ENCODE results near the gene POM121C.
"Not testable (repeated sequence)": the region's sequence is repeated elsewhere in the genome, so short reads cannot be mapped to it uniquely, and the experiment has no call there.

DNA sequence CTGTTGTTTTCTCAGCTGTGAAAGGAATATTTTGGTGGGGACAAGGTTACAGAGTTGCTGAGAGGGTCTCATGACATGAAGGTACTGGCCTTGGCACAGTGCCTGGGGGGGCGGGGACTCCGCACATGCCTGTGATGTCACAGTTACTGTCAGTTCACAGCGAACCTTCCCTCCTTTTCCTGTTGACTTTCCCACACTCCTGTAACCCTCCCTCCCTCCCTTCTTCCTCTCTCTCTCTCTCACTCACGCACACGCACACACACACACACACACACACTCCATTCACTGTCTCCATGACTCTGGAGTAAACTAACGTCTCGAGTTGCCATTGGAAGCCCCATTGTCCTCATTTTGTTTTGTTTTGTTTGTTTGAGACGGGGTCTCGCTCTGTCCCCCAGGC lies 118.8 kb downstream of the POM121C start:
- TF ChIP-seq, protein P1, sequence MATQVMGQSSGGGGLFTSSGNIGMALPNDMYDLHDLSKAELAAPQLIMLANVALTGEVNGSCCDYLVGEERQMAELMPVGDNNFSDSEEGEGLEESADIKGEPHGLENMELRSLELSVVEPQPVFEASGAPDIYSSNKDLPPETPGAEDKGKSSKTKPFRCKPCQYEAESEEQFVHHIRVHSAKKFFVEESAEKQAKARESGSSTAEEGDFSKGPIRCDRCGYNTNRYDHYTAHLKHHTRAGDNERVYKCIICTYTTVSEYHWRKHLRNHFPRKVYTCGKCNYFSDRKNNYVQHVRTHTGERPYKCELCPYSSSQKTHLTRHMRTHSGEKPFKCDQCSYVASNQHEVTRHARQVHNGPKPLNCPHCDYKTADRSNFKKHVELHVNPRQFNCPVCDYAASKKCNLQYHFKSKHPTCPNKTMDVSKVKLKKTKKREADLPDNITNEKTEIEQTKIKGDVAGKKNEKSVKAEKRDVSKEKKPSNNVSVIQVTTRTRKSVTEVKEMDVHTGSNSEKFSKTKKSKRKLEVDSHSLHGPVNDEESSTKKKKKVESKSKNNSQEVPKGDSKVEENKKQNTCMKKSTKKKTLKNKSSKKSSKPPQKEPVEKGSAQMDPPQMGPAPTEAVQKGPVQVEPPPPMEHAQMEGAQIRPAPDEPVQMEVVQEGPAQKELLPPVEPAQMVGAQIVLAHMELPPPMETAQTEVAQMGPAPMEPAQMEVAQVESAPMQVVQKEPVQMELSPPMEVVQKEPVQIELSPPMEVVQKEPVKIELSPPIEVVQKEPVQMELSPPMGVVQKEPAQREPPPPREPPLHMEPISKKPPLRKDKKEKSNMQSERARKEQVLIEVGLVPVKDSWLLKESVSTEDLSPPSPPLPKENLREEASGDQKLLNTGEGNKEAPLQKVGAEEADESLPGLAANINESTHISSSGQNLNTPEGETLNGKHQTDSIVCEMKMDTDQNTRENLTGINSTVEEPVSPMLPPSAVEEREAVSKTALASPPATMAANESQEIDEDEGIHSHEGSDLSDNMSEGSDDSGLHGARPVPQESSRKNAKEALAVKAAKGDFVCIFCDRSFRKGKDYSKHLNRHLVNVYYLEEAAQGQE (IDR thresholded peaks at IDR 0.05; ENCODE audit: unreplicated experiment) = not testable (repeated sequence)
- TF ChIP-seq, protein P2, sequence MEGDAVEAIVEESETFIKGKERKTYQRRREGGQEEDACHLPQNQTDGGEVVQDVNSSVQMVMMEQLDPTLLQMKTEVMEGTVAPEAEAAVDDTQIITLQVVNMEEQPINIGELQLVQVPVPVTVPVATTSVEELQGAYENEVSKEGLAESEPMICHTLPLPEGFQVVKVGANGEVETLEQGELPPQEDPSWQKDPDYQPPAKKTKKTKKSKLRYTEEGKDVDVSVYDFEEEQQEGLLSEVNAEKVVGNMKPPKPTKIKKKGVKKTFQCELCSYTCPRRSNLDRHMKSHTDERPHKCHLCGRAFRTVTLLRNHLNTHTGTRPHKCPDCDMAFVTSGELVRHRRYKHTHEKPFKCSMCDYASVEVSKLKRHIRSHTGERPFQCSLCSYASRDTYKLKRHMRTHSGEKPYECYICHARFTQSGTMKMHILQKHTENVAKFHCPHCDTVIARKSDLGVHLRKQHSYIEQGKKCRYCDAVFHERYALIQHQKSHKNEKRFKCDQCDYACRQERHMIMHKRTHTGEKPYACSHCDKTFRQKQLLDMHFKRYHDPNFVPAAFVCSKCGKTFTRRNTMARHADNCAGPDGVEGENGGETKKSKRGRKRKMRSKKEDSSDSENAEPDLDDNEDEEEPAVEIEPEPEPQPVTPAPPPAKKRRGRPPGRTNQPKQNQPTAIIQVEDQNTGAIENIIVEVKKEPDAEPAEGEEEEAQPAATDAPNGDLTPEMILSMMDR (conservative IDR thresholded peaks at IDR 0.05; ENCODE audit: low read depth in 2 of 2) = not testable (repeated sequence)
- not testable (repeated sequence) for TF ChIP-seq POLR2AphosphoS5 (IDR thresholded peaks at IDR 0.05; ENCODE audit: low read depth); EZH2phosphoT487 (IDR thresholded peaks at IDR 0.05; ENCODE audit: unreplicated experiment); EZH2 (IDR thresholded peaks at IDR 0.05; ENCODE audit: low read depth, unreplicated experiment); JUNB (IDR thresholded peaks at IDR 0.05; ENCODE audit: unreplicated experiment); ZNF331 (CRISPR knock-in tag; IDR thresholded peaks at IDR 0.05; ENCODE audit: low read depth); CREB1 (CRISPR knock-in tag; IDR thresholded peaks at IDR 0.05; ENCODE audit: low read depth); ZNF114 (CRISPR knock-in tag; IDR thresholded peaks at IDR 0.05)
- TF ChIP-seq, protein P3, sequence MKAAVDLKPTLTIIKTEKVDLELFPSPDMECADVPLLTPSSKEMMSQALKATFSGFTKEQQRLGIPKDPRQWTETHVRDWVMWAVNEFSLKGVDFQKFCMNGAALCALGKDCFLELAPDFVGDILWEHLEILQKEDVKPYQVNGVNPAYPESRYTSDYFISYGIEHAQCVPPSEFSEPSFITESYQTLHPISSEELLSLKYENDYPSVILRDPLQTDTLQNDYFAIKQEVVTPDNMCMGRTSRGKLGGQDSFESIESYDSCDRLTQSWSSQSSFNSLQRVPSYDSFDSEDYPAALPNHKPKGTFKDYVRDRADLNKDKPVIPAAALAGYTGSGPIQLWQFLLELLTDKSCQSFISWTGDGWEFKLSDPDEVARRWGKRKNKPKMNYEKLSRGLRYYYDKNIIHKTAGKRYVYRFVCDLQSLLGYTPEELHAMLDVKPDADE (IDR thresholded peaks at IDR 0.05) = not testable (repeated sequence)
